ENCODE measurements around the gene SGSM2.

SGSM2 gene

GRCh38 chr17:2361010-2361760 is 23.9 kb downstream of the SGSM2 start:
- TF ChIP-seq, protein P1, sequence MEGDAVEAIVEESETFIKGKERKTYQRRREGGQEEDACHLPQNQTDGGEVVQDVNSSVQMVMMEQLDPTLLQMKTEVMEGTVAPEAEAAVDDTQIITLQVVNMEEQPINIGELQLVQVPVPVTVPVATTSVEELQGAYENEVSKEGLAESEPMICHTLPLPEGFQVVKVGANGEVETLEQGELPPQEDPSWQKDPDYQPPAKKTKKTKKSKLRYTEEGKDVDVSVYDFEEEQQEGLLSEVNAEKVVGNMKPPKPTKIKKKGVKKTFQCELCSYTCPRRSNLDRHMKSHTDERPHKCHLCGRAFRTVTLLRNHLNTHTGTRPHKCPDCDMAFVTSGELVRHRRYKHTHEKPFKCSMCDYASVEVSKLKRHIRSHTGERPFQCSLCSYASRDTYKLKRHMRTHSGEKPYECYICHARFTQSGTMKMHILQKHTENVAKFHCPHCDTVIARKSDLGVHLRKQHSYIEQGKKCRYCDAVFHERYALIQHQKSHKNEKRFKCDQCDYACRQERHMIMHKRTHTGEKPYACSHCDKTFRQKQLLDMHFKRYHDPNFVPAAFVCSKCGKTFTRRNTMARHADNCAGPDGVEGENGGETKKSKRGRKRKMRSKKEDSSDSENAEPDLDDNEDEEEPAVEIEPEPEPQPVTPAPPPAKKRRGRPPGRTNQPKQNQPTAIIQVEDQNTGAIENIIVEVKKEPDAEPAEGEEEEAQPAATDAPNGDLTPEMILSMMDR (IDR thresholded peaks at IDR 0.05; ENCODE audit: extremely low read depth, insufficient read depth, missing control alignments), result no peak
- no peak for DNase-seq (ENCODE audit: low spot score)
- in situ Hi-C loops (cut with MboI; ENCODE audit: low pct_unique_long_range_greater_than_20kb, low sequenced_read_pairs, unreplicated experiment), result no loop called here

DNA sequence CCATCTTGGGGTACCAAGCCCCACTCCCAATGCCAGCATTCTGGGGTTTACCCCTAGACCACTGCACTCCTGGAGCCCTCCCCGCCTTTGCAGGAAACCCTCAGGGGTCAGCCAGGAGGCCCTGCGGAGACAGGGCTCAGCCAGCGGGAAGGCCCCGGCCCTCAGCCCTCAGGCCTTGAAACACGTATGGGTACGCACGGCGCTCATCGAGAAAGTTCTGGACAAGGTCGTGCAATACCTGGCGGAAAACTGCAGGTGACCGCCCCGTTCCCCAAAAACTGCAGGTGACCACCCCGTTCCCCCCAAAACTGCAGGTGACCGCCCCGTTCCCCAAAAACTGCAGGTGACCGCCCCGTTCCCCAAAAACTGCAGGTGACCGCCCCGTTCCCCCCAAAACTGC is 24.7 kb downstream of the SGSM2 start:
- DNase-seq (ENCODE audit: low spot score), result no peak
- in situ Hi-C loops (cut with MboI; ENCODE audit: low pct_unique_long_range_greater_than_20kb, low sequenced_read_pairs, unreplicated experiment), result no loop called here
- TF ChIP-seq, protein P1 (IDR thresholded peaks at IDR 0.05; ENCODE audit: extremely low read depth, insufficient read depth, missing control alignments), result no peak

DNA sequence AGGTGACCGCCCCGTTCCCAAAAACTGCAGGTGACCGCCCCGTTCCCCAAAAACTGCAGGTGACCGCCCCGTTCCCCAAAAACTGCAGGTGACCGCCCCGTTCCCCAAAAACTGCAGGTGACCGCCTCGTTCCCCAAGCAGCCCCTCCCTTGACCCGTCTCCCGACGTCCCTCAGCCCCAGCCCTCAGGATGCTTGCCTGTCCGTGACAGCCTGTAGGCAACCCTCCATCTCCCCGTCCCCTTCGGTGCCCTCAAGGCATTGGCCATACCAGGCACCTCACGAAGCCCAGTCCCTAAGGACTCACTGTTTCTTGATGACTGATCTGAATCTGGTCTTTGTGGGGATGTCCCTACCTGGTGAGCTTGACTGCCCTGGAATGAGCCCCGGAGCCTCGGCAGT is 25.1 kb downstream of the SGSM2 start:
- TF ChIP-seq, protein P1 (IDR thresholded peaks at IDR 0.05; ENCODE audit: extremely low read depth, insufficient read depth, missing control alignments), result no peak
- in situ Hi-C loops (cut with MboI; ENCODE audit: low pct_unique_long_range_greater_than_20kb, low sequenced_read_pairs, unreplicated experiment), result no loop called here
- DNase-seq (ENCODE audit: low spot score), result no peak

GRCh38 chr17:2362881-2363280 is 25.6 kb downstream of the SGSM2 start:
- no peak for DNase-seq (ENCODE audit: low spot score)
- TF ChIP-seq, protein P1 (IDR thresholded peaks at IDR 0.05; ENCODE audit: extremely low read depth, insufficient read depth, missing control alignments), result no peak
- in situ Hi-C loops (cut with MboI; ENCODE audit: low pct_unique_long_range_greater_than_20kb, low sequenced_read_pairs, unreplicated experiment), result no loop called here

DNA sequence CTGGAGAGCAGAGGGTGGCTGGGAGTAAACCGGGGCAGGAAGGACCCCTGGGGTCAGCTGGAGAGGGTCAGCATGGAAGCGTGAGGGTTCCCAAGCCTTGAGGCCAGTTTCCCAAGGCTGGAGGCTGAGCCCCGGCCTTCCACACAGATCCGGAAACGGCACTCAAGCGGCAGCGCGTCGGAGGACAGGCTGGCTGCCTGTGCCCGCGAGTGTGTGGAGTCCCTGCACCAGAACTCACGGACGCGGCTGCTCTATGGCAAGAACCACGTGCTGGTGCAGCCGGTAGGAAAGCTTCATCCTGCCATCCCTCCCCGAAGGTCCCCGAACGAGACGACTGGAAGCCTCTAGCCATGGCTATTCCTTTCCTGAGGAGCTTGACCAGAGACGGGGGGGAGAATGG is 26.0 kb downstream of the SGSM2 start:
- TF ChIP-seq, protein P1 (IDR thresholded peaks at IDR 0.05; ENCODE audit: extremely low read depth, insufficient read depth, missing control alignments), result no peak
- no peak for DNase-seq (ENCODE audit: low spot score)
- in situ Hi-C loops (cut with MboI; ENCODE audit: low pct_unique_long_range_greater_than_20kb, low sequenced_read_pairs, unreplicated experiment), result no loop called here

GRCh38 chr17:2363851-2364762 is 26.8 kb downstream of the SGSM2 start:
- no peak for DNase-seq (ENCODE audit: low spot score)
- TF ChIP-seq, protein P1 (IDR thresholded peaks at IDR 0.05; ENCODE audit: extremely low read depth, insufficient read depth, missing control alignments), result no peak
- in situ Hi-C loops (cut with MboI; ENCODE audit: low pct_unique_long_range_greater_than_20kb, low sequenced_read_pairs, unreplicated experiment), result no loop called here

All from GM13977 (cell line).